ENCODE measurements around the gene MIS12. TPM values are rescaled to one million over a fixed set of nuclear protein-coding genes. Genes with fewer than 3 reads are reported as not detected.

The MIS12 gene
- polyA plus RNA-seq, 4 donors = 7.6 to 21.0 (median 11.3) TPM

DNA sequence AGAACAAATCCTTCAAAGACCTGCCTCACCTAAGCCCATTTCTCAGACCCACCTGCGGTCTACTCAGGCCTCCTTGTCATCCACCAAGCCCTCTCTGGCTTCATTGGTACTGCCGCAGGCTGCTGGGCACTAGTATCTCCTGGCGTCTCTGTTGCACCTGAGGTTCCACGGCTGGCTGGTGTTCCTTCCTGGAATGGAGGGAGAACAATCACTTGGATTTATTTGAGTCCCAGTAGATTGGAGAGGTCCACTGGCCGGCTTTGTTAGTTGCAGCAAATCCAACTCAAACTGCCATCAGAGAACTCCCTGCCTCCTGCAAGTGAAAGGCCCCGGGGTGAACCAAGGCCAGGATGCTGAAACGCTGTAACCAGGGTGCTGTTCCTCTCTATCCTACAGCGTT, 15.3 kb downstream of the MIS12 start:
- no peak for FAIRE-seq
- Histone ChIP-seq H3K4me3 (ENCODE audit: low read depth in 1 of 3, low read length in 3 of 3) (no peak overlapping the region), H3K27ac (ENCODE audit: low read depth in 1 of 3, low read length in 2 of 3) (no peak overlapping the region)

DNA sequence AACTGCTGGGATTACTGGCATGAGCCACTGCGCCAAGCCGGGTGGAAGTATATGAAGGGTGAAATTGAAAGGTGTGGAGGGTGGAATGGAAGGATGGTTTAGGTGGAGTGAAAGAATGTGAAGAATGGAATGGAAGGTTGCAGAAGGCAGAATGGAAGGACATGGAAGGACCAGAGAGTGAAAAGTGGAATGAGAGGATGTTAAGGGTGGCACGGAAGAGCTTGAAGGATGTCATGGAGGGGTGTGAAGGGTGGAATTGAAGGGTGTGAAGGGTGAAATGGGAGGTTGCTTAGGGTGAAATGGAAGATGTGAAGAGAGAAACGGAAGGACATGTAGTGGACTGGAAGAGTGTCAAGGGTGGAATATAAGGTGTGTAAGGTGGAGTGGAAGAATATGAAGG, 16.2 kb downstream of the MIS12 start:
- H3K27me3 ChIP-seq (ENCODE audit: control insufficient read depth in 3 of 3, insufficient read depth in 3 of 3, low read length in 3 of 3) = peaks cover 0 to 35% (median 3%) of the 10 kb centered on the region in 3 donors
- FAIRE-seq (no peak), DNase-seq (no peak)
- no peaks in the 10 kb centered on the region for H3K9me3 ChIP-seq (ENCODE audit: control insufficient read depth in 2 of 2, insufficient read depth in 1 of 2, low read depth in 1 of 2, low read length in 1 of 2)
- H3K27ac ChIP-seq (ENCODE audit: low read depth in 1 of 3, low read length in 2 of 3) = no peak overlapping the region
- WGBS, 3 donors = 95 to 96% (median 95%) methylated on average over 4 of the region's 4 CpGs
- H3K4me3 ChIP-seq (ENCODE audit: low read depth in 1 of 3, low read length in 3 of 3) = no peak overlapping the region
- H3K36me3 ChIP-seq (ENCODE audit: control insufficient read depth in 3 of 3, insufficient read depth in 2 of 3, low read depth in 1 of 3, low read length in 3 of 3) = no peaks in the 10 kb centered on the region
- H3K4me1 ChIP-seq (ENCODE audit: control insufficient read depth in 3 of 3, insufficient read depth in 2 of 3, low read depth in 1 of 3, low read length in 2 of 3) = peaks cover 0 to 2% (median 0%) of the 10 kb centered on the region in 3 donors

More for the DNA sequence above, 15.3 kb downstream of the MIS12 start:
- Histone ChIP-seq H3K4me1 (ENCODE audit: control insufficient read depth in 3 of 3, insufficient read depth in 2 of 3, low read depth in 1 of 3, low read length in 2 of 3) (peaks cover 0 to 2% (median 0%) of the 10 kb centered on the region in 3 donors), H3K9me3 (ENCODE audit: control insufficient read depth in 2 of 2, insufficient read depth in 1 of 2, low read depth in 1 of 2, low read length in 1 of 2) (no peaks in the 10 kb centered on the region), H3K36me3 (ENCODE audit: control insufficient read depth in 3 of 3, insufficient read depth in 2 of 3, low read depth in 1 of 3, low read length in 3 of 3) (no peaks in the 10 kb centered on the region), H3K27me3 (ENCODE audit: control insufficient read depth in 3 of 3, insufficient read depth in 3 of 3, low read length in 3 of 3) (peaks cover 0 to 35% (median 3%) of the 10 kb centered on the region in 3 donors)
- 83 to 85% (median 84%) methylated on average over 8 of the region's 8 CpGs for WGBS, 3 donors
- no peak for DNase-seq

DNA sequence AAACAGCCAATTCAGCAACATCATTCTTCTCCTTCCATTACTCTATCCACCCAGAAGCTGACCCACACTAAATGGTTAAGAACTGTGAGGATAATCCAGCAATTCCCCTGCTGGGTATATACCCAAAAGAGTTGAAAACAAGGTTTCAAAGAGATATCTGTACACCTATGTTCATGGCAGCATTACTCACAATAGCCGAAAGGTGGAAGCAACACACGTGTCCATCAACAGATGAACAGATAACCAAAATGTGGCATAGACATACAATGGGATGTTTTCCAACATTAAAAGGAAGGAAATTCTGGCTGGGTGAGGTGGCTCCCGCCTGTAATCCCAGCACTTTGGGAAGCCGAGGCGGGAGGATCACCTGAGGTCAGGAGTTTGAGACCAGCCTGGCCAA, 19.9 kb downstream of the MIS12 start:
- no peak for FAIRE-seq
- 83 to 92% (median 88%) methylated on average over 5 of the region's 5 CpGs for WGBS, 3 donors
- H3K27ac ChIP-seq (ENCODE audit: low read depth in 1 of 3, low read length in 2 of 3) = no peak overlapping the region

DNA sequence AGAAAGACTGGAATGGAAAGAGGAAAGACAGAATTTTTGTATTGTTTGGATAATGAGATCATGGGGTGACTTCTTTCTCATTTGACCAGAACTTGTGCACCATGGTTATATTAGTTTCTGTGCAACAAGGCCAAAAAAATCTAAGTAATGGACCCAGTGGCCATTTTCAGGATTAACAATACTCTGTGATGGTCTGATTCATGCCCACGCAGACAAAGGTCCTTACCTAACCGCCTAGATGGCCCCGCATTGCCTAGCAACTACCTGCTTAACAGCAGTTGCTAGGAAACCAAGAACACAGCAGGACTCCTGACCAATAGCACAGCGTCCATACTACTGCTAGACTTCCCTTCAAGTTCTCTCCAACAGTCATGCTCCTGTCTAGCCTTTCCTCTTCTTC, 22.4 kb downstream of the MIS12 start:
- 14 to 38% (median 38%) methylated on average over 4 of the region's 4 CpGs for WGBS, 3 donors

More for the DNA sequence above, 19.9 kb downstream of the MIS12 start:
- Histone ChIP-seq H3K36me3 (ENCODE audit: control insufficient read depth in 3 of 3, insufficient read depth in 2 of 3, low read depth in 1 of 3, low read length in 3 of 3) (no peaks in the 10 kb centered on the region), H3K4me3 (ENCODE audit: low read depth in 1 of 3, low read length in 3 of 3) (no peak overlapping the region), H3K4me1 (ENCODE audit: control insufficient read depth in 3 of 3, insufficient read depth in 2 of 3, low read depth in 1 of 3, low read length in 2 of 3) (no peaks in the 10 kb centered on the region), H3K9me3 (ENCODE audit: control insufficient read depth in 2 of 2, insufficient read depth in 1 of 2, low read depth in 1 of 2, low read length in 1 of 2) (no peaks in the 10 kb centered on the region), H3K27me3 (ENCODE audit: control insufficient read depth in 3 of 3, insufficient read depth in 3 of 3, low read length in 3 of 3) (peaks cover 0 to 10% (median 3%) of the 10 kb centered on the region in 3 donors)
- DNase-seq = no peak

DNA sequence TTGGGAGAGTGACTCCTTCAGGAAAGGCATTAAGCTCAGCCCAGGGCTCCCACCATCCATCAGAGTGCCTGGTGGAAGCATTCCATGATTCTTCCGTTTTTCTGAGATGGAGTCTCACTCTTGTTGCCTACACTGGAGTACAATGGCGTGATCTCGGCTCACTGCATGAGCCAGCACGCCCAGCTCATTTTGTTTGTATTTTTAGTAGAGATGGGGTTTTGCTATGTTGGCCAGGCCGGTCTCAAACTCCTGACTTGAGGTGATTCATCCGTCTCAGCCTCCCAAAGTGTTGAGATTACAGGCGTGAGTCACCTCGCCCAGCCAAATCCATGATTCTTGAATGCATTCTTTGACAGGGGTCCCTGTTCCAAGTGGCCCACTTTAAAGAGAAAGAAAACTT, 23.1 kb downstream of the MIS12 start:
- FAIRE-seq (no peak), DNase-seq (no peak)
- no peaks in the 10 kb centered on the region for H3K27me3 ChIP-seq (ENCODE audit: control insufficient read depth in 3 of 3, insufficient read depth in 3 of 3, low read length in 3 of 3)
- WGBS, 3 donors = 81 to 88% (median 82%) methylated on average over 8 of the region's 8 CpGs
- H3K27ac ChIP-seq (ENCODE audit: low read depth in 1 of 3, low read length in 2 of 3) = no peak overlapping the region
- no peaks in the 10 kb centered on the region for H3K9me3 ChIP-seq (ENCODE audit: control insufficient read depth in 2 of 2, insufficient read depth in 1 of 2, low read depth in 1 of 2, low read length in 1 of 2)
- H3K36me3 ChIP-seq (ENCODE audit: control insufficient read depth in 3 of 3, insufficient read depth in 2 of 3, low read depth in 1 of 3, low read length in 3 of 3) = no peaks in the 10 kb centered on the region
- no peak overlapping the region for H3K4me3 ChIP-seq (ENCODE audit: low read depth in 1 of 3, low read length in 3 of 3)
- no peaks in the 10 kb centered on the region for H3K4me1 ChIP-seq (ENCODE audit: control insufficient read depth in 3 of 3, insufficient read depth in 2 of 3, low read depth in 1 of 3, low read length in 2 of 3)

More for the DNA sequence above, 22.4 kb downstream of the MIS12 start:
- Histone ChIP-seq H3K9me3 (ENCODE audit: control insufficient read depth in 2 of 2, insufficient read depth in 1 of 2, low read depth in 1 of 2, low read length in 1 of 2) (no peaks in the 10 kb centered on the region), H3K4me1 (ENCODE audit: control insufficient read depth in 3 of 3, insufficient read depth in 2 of 3, low read depth in 1 of 3, low read length in 2 of 3) (no peaks in the 10 kb centered on the region), H3K4me3 (ENCODE audit: low read depth in 1 of 3, low read length in 3 of 3) (no peak overlapping the region), H3K27ac (ENCODE audit: low read depth in 1 of 3, low read length in 2 of 3) (no peak overlapping the region), H3K27me3 (ENCODE audit: control insufficient read depth in 3 of 3, insufficient read depth in 3 of 3, low read length in 3 of 3) (no peaks in the 10 kb centered on the region), H3K36me3 (ENCODE audit: control insufficient read depth in 3 of 3, insufficient read depth in 2 of 3, low read depth in 1 of 3, low read length in 3 of 3) (no peaks in the 10 kb centered on the region)
- FAIRE-seq = no peak
- peak; percentile 12 to 44 for DNase-seq

DNA sequence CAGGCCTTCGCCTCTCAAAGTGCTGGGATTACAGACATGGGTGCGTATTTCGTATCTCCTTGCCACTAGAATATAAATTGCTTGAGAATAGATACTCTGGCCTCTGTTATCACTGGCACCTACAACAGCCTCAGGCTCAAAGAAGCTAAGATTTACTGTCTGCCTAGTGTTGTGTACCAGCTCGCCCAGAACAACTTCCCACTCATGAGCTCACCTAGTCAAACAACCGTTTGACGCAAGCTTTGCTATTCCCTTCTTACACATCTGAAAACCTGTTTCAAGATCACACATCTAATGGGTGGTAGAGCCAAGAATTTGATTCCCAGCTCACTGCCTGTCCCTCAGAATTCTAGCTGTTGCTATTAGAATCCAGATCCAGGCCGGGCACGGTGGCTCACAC, 24.4 kb downstream of the MIS12 start:
- no peaks in the 10 kb centered on the region for H3K4me1 ChIP-seq (ENCODE audit: control insufficient read depth in 3 of 3, insufficient read depth in 2 of 3, low read depth in 1 of 3, low read length in 2 of 3)
- H3K27ac ChIP-seq (ENCODE audit: low read depth in 1 of 3, low read length in 2 of 3) = no peak overlapping the region
- 81 to 87% (median 87%) methylated on average over 8 of the region's 8 CpGs for WGBS, 3 donors
- H3K9me3 ChIP-seq (ENCODE audit: control insufficient read depth in 2 of 2, insufficient read depth in 1 of 2, low read depth in 1 of 2, low read length in 1 of 2) = no peaks in the 10 kb centered on the region
- no peak overlapping the region for H3K4me3 ChIP-seq (ENCODE audit: low read depth in 1 of 3, low read length in 3 of 3)
- no peaks in the 10 kb centered on the region for H3K36me3 ChIP-seq (ENCODE audit: control insufficient read depth in 3 of 3, insufficient read depth in 2 of 3, low read depth in 1 of 3, low read length in 3 of 3)
- no peaks in the 10 kb centered on the region for H3K27me3 ChIP-seq (ENCODE audit: control insufficient read depth in 3 of 3, insufficient read depth in 3 of 3, low read length in 3 of 3)
- no peak for DNase-seq
- FAIRE-seq = no peak

DNA sequence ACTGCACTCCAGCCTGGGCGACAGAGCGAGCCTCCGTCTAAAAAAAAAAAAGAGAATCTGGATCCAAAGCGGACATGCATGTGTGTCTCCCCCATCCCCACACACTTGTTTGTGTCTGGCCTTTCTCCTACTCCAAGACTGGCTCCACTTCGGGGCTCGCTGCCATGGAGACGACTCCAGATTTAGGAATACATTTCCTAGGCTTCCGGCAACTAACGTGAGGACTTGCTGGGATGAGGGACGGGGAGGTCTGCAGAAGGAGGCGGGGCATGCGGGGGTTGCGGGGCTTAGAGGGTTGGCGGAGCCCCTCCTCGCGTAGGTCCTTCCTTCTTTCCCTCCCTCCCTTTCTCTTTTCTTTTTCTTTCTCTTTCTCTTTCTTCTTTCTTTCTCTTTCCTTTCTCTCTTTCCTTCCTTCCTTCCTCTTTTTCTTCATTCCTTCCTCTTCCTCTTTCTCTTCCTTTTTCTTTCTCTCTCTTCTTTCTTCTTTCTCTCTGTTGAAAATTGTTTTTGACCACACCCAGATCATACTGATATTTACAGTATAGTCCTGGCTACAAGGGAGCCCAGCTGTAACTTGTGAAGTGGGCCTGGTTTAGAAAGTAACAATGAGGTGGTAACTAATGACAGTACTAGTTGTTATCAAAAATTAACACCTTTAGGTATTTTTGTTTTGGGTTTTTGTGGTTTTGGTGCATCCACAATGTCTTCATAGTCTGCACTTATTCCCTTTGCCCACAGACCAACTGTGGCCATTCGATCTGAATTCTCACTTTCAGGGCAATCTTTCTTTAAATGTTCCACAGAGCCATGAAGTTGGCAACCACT, 25.2 kb downstream of the MIS12 start:
- Histone ChIP-seq H3K9me3 (ENCODE audit: control insufficient read depth in 2 of 2, insufficient read depth in 1 of 2, low read depth in 1 of 2, low read length in 1 of 2) (no peaks in the 10 kb centered on the region), H3K36me3 (ENCODE audit: control insufficient read depth in 3 of 3, insufficient read depth in 2 of 3, low read depth in 1 of 3, low read length in 3 of 3) (no peaks in the 10 kb centered on the region), H3K27ac (ENCODE audit: low read depth in 1 of 3, low read length in 2 of 3) (no peak overlapping the region), H3K4me1 (ENCODE audit: control insufficient read depth in 3 of 3, insufficient read depth in 2 of 3, low read depth in 1 of 3, low read length in 2 of 3) (no peaks in the 10 kb centered on the region), H3K27me3 (ENCODE audit: control insufficient read depth in 3 of 3, insufficient read depth in 3 of 3, low read length in 3 of 3) (no peaks in the 10 kb centered on the region), H3K4me3 (ENCODE audit: low read depth in 1 of 3, low read length in 3 of 3) (no peak overlapping the region)
- FAIRE-seq (no peak), DNase-seq (peak in 1 of 2 donors; percentile 27)
- 60 to 73% (median 69%) methylated on average over 14 to 17 of the region's 17 CpGs for WGBS, 3 donors

DNA sequence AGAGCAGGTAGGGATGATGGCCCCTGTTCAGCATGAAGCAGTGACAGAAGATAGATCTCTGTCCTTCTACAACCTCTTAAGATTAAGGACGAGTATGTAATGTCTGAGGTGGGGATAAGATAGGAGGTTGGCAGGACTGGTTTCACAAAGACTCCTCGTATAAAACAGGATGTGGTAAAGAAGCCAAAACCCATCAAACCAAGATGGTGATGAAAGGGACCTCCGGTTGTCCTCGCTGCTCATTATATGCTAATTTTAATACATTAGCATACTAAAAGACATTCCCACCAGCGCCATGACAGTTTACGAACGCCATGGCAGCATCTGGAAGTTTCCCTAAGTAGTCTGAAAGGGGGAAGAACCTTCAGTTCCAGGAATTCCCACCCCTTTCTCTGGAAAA, 27.3 kb downstream of the MIS12 start:
- FAIRE-seq = no peak

More for the DNA sequence above, 27.3 kb downstream of the MIS12 start:
- no peak overlapping the region for H3K4me3 ChIP-seq (ENCODE audit: low read depth in 1 of 3, low read length in 3 of 3)
- no peak overlapping the region for H3K27ac ChIP-seq (ENCODE audit: low read depth in 1 of 3, low read length in 2 of 3)
- no peaks in the 10 kb centered on the region for H3K4me1 ChIP-seq (ENCODE audit: control insufficient read depth in 3 of 3, insufficient read depth in 2 of 3, low read depth in 1 of 3, low read length in 2 of 3)
- no peaks in the 10 kb centered on the region for H3K27me3 ChIP-seq (ENCODE audit: control insufficient read depth in 3 of 3, insufficient read depth in 3 of 3, low read length in 3 of 3)
- peak in 1 of 2 donors; percentile 20 for DNase-seq
- WGBS, 3 donors = 67 to 72% (median 70%) methylated on average over 7 of the region's 7 CpGs
- H3K9me3 ChIP-seq (ENCODE audit: control insufficient read depth in 2 of 2, insufficient read depth in 1 of 2, low read depth in 1 of 2, low read length in 1 of 2) = no peaks in the 10 kb centered on the region
- H3K36me3 ChIP-seq (ENCODE audit: control insufficient read depth in 3 of 3, insufficient read depth in 2 of 3, low read depth in 1 of 3, low read length in 3 of 3) = no peaks in the 10 kb centered on the region
